AG04450 (cell line): ENCODE data around the gene GNG8. TPM values are rescaled to one million over a fixed set of nuclear protein-coding genes. Genes with fewer than 3 reads are reported as not detected.

Source experiments
- CTCF ChIA-PET: fragments of 300-600, 350-600 bp; formaldehyde crosslinking; extraction: SDS; loops from one replicate; lab custom pipeline; 2022; ENCODE audit warnings: antibody characterized with exemption, inconsistent platforms; lab: Charles Lee
- POLR2A ChIA-PET: fragments of 350-600 bp; formaldehyde crosslinking; extraction: SDS; loops from one replicate; lab custom pipeline; 2021; ENCODE audit warnings: antibody characterized with exemption, inconsistent platforms; lab: Yijun Ruan, JAX
- DNase-seq: peaks from one replicate; pipeline ENCODE4 v3.0.0-alpha.2; 2011; ENCODE audit warnings: low read depth, low spot score
- H3K27ac ChIP-seq: one replicate; pipeline ENCODE4 v1.5.1; 2012; ENCODE audit warnings: low read depth, low read length, control low read depth
- H3K27me3 ChIP-seq: one replicate; pipeline ENCODE4 v1.6.0; 2012; ENCODE audit warnings: low read length; ENCODE audit not compliant: control insufficient read depth, insufficient read depth
- H3K4me3 ChIP-seq: 2 replicates; pipeline ENCODE4 v1.5.1; 2011; ENCODE audit warnings: mild to moderate bottlenecking, low read depth, low read length, control low read depth
- H3K9me3 ChIP-seq: 2 replicates; pipeline ENCODE4 v1.5.1; 2012; ENCODE audit warnings: low read length; ENCODE audit not compliant: control insufficient read depth, insufficient read depth
- polyA plus RNA-seq: library from polyadenylated mRNA; depleted of rRNA; stranded (reverse); fragments of >200 nt; gene quantifications from 2 replicates; pipeline ENCODE4 v1.2.3, GENCODE V29; 2011; rRNA removed
- TF ChIP-seq, protein P1 (sequence below): IDR thresholded peaks from 2 replicates; pipeline ENCODE4 v1.5.1; 2011; ENCODE audit warnings: low read depth, low read length, control low read depth, inconsistent platforms

The GNG8 gene
- polyA plus RNA-seq, 1 experiment: not detected

DNA sequence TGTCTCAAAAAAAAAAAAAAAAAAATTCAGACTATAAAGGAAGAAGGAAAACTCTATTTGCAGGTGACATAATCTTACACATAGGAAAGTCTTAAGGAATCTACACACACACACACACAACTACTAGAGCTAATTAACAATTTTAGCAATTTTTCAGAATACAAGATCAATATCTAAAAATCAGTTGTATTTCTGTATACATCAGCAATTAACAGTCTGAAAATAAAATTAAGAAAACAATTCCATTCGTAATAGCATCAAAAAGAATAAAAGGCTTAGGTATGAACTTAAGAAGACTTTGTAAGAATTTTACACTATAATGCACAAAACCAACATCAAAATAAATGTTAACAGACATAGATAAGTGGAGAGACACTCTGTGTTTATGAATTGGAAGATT lies 50.5 kb downstream of the GNG8 start:
- Histone ChIP-seq H3K4me3 (no peak overlapping the region), H3K27me3 (peaks cover 2% of the 10 kb centered on the region), H3K9me3 (no peaks in the 10 kb centered on the region), H3K27ac (no peak overlapping the region)
- no peak for DNase-seq
- ChIA-PET POLR2A (interaction anchor here (0.7 kb wide), 1 partner anchor 12 kb away, joined by 9 read pairs; no protein-coding TSS in a partner anchor), CTCF (no interaction called here)
- TF ChIP-seq, protein P1, sequence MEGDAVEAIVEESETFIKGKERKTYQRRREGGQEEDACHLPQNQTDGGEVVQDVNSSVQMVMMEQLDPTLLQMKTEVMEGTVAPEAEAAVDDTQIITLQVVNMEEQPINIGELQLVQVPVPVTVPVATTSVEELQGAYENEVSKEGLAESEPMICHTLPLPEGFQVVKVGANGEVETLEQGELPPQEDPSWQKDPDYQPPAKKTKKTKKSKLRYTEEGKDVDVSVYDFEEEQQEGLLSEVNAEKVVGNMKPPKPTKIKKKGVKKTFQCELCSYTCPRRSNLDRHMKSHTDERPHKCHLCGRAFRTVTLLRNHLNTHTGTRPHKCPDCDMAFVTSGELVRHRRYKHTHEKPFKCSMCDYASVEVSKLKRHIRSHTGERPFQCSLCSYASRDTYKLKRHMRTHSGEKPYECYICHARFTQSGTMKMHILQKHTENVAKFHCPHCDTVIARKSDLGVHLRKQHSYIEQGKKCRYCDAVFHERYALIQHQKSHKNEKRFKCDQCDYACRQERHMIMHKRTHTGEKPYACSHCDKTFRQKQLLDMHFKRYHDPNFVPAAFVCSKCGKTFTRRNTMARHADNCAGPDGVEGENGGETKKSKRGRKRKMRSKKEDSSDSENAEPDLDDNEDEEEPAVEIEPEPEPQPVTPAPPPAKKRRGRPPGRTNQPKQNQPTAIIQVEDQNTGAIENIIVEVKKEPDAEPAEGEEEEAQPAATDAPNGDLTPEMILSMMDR: no peak

Other genes with a start within 250 kb of the GNG8 start
- 9.2 and 10.5 TPM in 2 replicates for gene CCDC8, start 222.6 kb downstream of the GNG8 start, polyA plus RNA-seq
- gene PNMA8C, start 207.3 kb downstream of the GNG8 start, polyA plus RNA-seq: 0.19 and 0.21 TPM in 2 replicates
- 4.0 and 4.2 TPM in 2 replicates for gene PNMA8A, start 164.6 kb downstream of the GNG8 start, polyA plus RNA-seq
- 0.17 and 0.24 TPM in 2 replicates for gene PNMA8B, start 140.3 kb downstream of the GNG8 start, polyA plus RNA-seq
- gene CALM3, start 34.9 kb downstream of the GNG8 start, polyA plus RNA-seq: 547 and 744 TPM in 2 replicates
- 2.4 and 4.2 TPM in 2 replicates for gene PTGIR, start 11.1 kb downstream of the GNG8 start, polyA plus RNA-seq
- gene DACT3, start 25.0 kb upstream of the GNG8 start, polyA plus RNA-seq: 6.1 and 6.9 TPM in 2 replicates
- 6.7 and 10.3 TPM in 2 replicates for gene PRKD2, start 80.9 kb upstream of the GNG8 start, polyA plus RNA-seq
- gene FKRP, start 109.9 kb upstream of the GNG8 start, polyA plus RNA-seq: 12.1 and 12.6 TPM in 2 replicates
- gene STRN4, start 110.2 kb upstream of the GNG8 start, polyA plus RNA-seq: 48.1 and 59.3 TPM in 2 replicates
- 314 and 342 TPM in 2 replicates for gene SLC1A5, start 152.4 kb upstream of the GNG8 start, polyA plus RNA-seq
- gene AP2S1, start 214.6 kb upstream of the GNG8 start, polyA plus RNA-seq: 148 and 162 TPM in 2 replicates
- gene ARHGAP35, start 224.8 kb upstream of the GNG8 start, polyA plus RNA-seq: 28.0 and 28.7 TPM in 2 replicates